Measurements from ENCODE around the gene RMI2.

Gene RMI2

DNA sequence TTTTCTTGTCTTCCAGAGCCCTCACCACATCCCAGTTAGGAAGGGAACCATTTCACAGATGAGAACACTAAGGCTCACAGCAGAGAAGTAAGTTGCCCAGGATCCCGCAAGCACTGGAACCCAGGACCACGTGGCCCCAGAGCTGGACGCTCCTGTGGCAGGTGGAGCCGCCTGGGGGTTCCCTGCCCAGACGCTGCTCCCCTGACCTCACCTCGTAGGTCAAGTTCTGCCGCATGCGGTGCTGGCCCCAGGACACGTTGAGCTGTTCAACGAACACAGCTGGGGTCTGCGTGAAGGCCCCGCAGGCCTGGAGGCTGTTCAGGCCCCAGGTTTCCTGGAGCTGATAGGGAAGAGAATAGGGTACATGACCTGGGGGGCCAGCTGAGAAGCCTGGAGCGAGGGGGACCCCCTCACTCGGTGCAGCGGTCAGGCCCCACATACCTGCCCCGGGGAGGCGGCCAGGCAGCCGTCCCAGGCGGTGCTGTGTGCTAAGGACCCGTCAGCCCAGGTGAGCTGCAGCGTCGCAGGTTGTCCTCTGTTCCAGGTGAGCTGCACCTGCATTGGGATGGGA, 54.1 kb downstream of the RMI2 start:
- no peak for DNase-seq (ENCODE audit: low spot score)

DNA sequence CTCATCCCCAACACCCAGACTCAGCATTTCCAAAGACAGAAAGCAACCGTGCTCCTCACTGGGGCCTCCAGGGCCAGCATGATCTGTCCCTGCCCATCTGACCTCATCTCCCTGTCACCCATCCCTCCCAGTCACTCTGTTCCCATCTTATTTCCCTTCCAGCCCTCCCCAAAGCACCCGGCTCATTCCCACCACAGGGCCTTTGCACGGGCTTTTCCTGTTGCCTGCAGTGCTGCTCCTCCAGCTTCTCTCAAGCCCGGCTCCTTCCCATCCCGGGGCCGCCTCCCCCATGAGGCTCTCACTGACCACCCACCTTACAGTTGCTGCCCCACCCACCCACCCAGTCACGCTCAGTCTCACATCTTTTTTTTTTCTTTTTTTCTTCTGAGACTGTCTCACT, 54.8 kb downstream of the RMI2 start:
- no peak for DNase-seq (ENCODE audit: low spot score)

Data from GM03348 (cell line).